ENCODE results near the gene PWWP2A.

- TF ChIP-seq CTCF (IDR thresholded peaks at IDR 0.05) = no peak
- TF ChIP-seq POLR2A (IDR thresholded peaks at IDR 0.05) = no peak
These were observed 42.3 kb downstream of the PWWP2A start for GRCh38 chr5:160076997-160077396.
